NCI-H82 treated with DMSO at 0.1 percent for 48 hours (cell line): ENCODE results near the gene CDC20.
A peak's percentile ranks its signal among the peaks of the same experiment; 100 is the strongest.

ENCODE experiments used
- DNase-seq: peaks from one replicate; lab custom pipeline; 2025; ENCODE audit not compliant: unreplicated experiment; lab: John Stamatoyannopoulos, UW

Gene CDC20

GRCh38 chr1:43327549-43328292 is 31.1 kb upstream of the CDC20 start:
- no peak for DNase-seq

GRCh38 chr1:43329995-43330751 is 28.6 kb upstream of the CDC20 start:
- no peak for DNase-seq

GRCh38 chr1:43331688-43332087 is 27.1 kb upstream of the CDC20 start:
- no peak for DNase-seq

- no peak for DNase-seq
Measured at GRCh38 chr1:43334453-43335205, 24.2 kb upstream of the CDC20 start.

- DNase-seq: no peak
Measured at GRCh38 chr1:43337588-43337987, 21.2 kb upstream of the CDC20 start, which contains the start of gene MPL. TSS of gene MPL (plus strand) at chr1:43337818. CDS start at chr1:43337849, 31 bp downstream.

GRCh38 chr1:43338001-43338400 is 20.8 kb upstream of the CDC20 start:
- no peak for DNase-seq

- DNase-seq: no peak
Measured at GRCh38 chr1:43339584-43340232, 19.1 kb upstream of the CDC20 start.

- no peak for DNase-seq
Measured at GRCh38 chr1:43340559-43340958, 18.2 kb upstream of the CDC20 start.

- DNase-seq: no peak
Measured at GRCh38 chr1:43344267-43344850, 14.4 kb upstream of the CDC20 start.

- DNase-seq: no peak
Measured at GRCh38 chr1:43345120-43345519, 13.7 kb upstream of the CDC20 start.

GRCh38 chr1:43346636-43347035 is 12.1 kb upstream of the CDC20 start:
- no peak for DNase-seq

- no peak for DNase-seq
Measured at GRCh38 chr1:43348343-43348808, 10.4 kb upstream of the CDC20 start.

GRCh38 chr1:43348809-43349593 is 9.8 kb upstream of the CDC20 start:
- peak; percentile 62 for DNase-seq

GRCh38 chr1:43349594-43350306 is 9.0 kb upstream of the CDC20 start:
- no peak for DNase-seq

GRCh38 chr1:43350976-43351375 is 7.8 kb upstream of the CDC20 start:
- no peak for DNase-seq

GRCh38 chr1:43351421-43352350 is 7.1 kb upstream of the CDC20 start:
- no peak for DNase-seq

GRCh38 chr1:43352351-43352705 is 6.5 kb upstream of the CDC20 start:
- no peak for DNase-seq

GRCh38 chr1:43352881-43353280 is 5.9 kb upstream of the CDC20 start:
- DNase-seq: no peak
